Occipital lobe (tissue), 2 donors: ENCODE data around the gene MGP. TPM values are rescaled to one million over a fixed set of nuclear protein-coding genes. Genes with fewer than 3 reads are reported as not detected.

ENCODE experiments used
- DNase-seq: peaks from one replicate; lab custom pipeline; 2025; lab: John Stamatoyannopoulos, UW
- total RNA-seq: library from RNA; depleted of rRNA; stranded (reverse); fragments of >200 nt; gene quantifications from one replicate; pipeline ENCODE4 v1.2.3, GENCODE V29; 2014

Gene MGP
- 3.9 TPM for total RNA-seq

GRCh38 chr12:14885718-14886221, at the start of gene MGP:
Gene MGP (minus strand): TSS chr12:14885854. CDS start chr12:14885791, 63 bp downstream.
- DNase-seq, result no peak

GRCh38 chr12:14935031-14935430, 49.4 kb upstream of the MGP start:
- no peak for DNase-seq

- no peak for DNase-seq
These were observed 48.9 kb upstream of the MGP start for GRCh38 chr12:14934511-14934910.

- no peak for DNase-seq
These were observed 46.3 kb upstream of the MGP start for GRCh38 chr12:14931791-14932560.

- DNase-seq, result no peak
These were observed 45.7 kb upstream of the MGP start for GRCh38 chr12:14931359-14931758.

GRCh38 chr12:14930299-14930698, 44.6 kb upstream of the MGP start:
- DNase-seq, result no peak

GRCh38 chr12:14928931-14929330, 43.3 kb upstream of the MGP start:
- no peak for DNase-seq

- DNase-seq, result no peak
These were observed 41.6 kb upstream of the MGP start for GRCh38 chr12:14927267-14927666.

- DNase-seq, result no peak
These were observed 38.9 kb upstream of the MGP start for GRCh38 chr12:14924541-14924940.

GRCh38 chr12:14923944-14924343, 38.3 kb upstream of the MGP start:
- DNase-seq, result no peak

- no peak for DNase-seq
These were observed 35.6 kb upstream of the MGP start for GRCh38 chr12:14921218-14921617.

GRCh38 chr12:14920475-14921126, 34.9 kb upstream of the MGP start:
- no peak for DNase-seq

GRCh38 chr12:14919455-14919854, 33.8 kb upstream of the MGP start:
- DNase-seq, result no peak

GRCh38 chr12:14915736-14916135, 30.1 kb upstream of the MGP start:
- no peak for DNase-seq

GRCh38 chr12:14913381-14913781, 27.7 kb upstream of the MGP start:
- DNase-seq, result no peak

- DNase-seq, result no peak
These were observed 25.5 kb upstream of the MGP start for GRCh38 chr12:14911131-14911530.

- no peak for DNase-seq
These were observed 24.6 kb upstream of the MGP start for GRCh38 chr12:14910090-14910915.

GRCh38 chr12:14907953-14908352, 22.3 kb upstream of the MGP start:
- no peak for DNase-seq

- no peak for DNase-seq
These were observed 20.5 kb upstream of the MGP start for GRCh38 chr12:14906114-14906513.

- DNase-seq, result no peak
These were observed 19.8 kb upstream of the MGP start for GRCh38 chr12:14905269-14906004.

- DNase-seq, result no peak
These were observed 19.2 kb upstream of the MGP start for GRCh38 chr12:14904854-14905253.
